CD8-positive, alpha-beta memory T cell (primary cell): ENCODE data around the gene PLEKHG1. TPM values are rescaled to one million over a fixed set of nuclear protein-coding genes. Genes with fewer than 3 reads are reported as not detected.
A peak's percentile ranks its signal among the peaks of the same experiment; 100 is the strongest.

Experiments used
- CTCF ChIA-PET: fragments of 350-600 bp; sonication (Branson Sonifier 250); formaldehyde crosslinking; loops from one replicate; lab custom pipeline; 2021; ENCODE audit warnings: antibody characterized with exemption; lab: Charles Lee
- POLR2A ChIA-PET: fragments of 350-600 bp; sonication (Branson Sonifier 250); formaldehyde crosslinking; loops from one replicate; lab custom pipeline; 2021; ENCODE audit warnings: antibody characterized with exemption; lab: Charles Lee
- DNase-seq, 5 donors: peaks; one replicate each; pipeline versions ENCODE4 v3.0.0 to v3.0.0-alpha.2; 2020 to 2022; ENCODE audit warnings: mixed read lengths in 1 of 5
- H3K27ac ChIP-seq: one replicate; pipeline ENCODE4 v1.7.0; 2013; ENCODE audit warnings: low read depth, mild to moderate bottlenecking, low read length, moderate library complexity
- H3K27me3 ChIP-seq: 2 replicates; pipeline ENCODE4 v1.7.0; 2013; ENCODE audit warnings: low read length, mild to moderate bottlenecking; ENCODE audit not compliant: insufficient read depth, poor library complexity, severe bottlenecking
- H3K36me3 ChIP-seq: 2 replicates; pipeline ENCODE4 v1.7.0; 2013; ENCODE audit warnings: mild to moderate bottlenecking, low read length, moderate library complexity; ENCODE audit not compliant: insufficient read depth
- H3K4me1 ChIP-seq: 2 replicates; pipeline ENCODE4 v1.7.0; 2013; ENCODE audit warnings: mild to moderate bottlenecking, low read length, moderate library complexity; ENCODE audit not compliant: insufficient read depth
- H3K4me3 ChIP-seq: 2 replicates; pipeline ENCODE4 v1.7.0; 2013; ENCODE audit warnings: mild to moderate bottlenecking, low read length
- H3K9me3 ChIP-seq: 2 replicates; pipeline ENCODE4 v1.7.0; 2013; ENCODE audit warnings: mild to moderate bottlenecking, low read length
- H3K27ac Mint-ChIP-seq, 8 donors: one replicate each; pipeline ENCODE4 v1.8.0; 2020 to 2021; ENCODE audit warnings: mixed read lengths in 8 of 8, mild to moderate bottlenecking in 6 of 8, inconsistent platforms in 3 of 8, moderate library complexity in 3 of 8
- H3K27me3 Mint-ChIP-seq, 2 donors: one replicate each; pipeline ENCODE4 v1.8.0; 2020 to 2021; ENCODE audit warnings: mixed read lengths in 2 of 2, mild to moderate bottlenecking in 1 of 2, moderate library complexity in 1 of 2
- H3K36me3 Mint-ChIP-seq, 3 donors: one replicate each; pipeline ENCODE4 v1.8.0; 2020 to 2021; ENCODE audit warnings: mixed read lengths in 3 of 3, inconsistent platforms in 1 of 3, mild to moderate bottlenecking in 1 of 3
- H3K4me1 Mint-ChIP-seq, 3 donors: one replicate each; pipeline ENCODE4 v1.8.0; 2020 to 2021; ENCODE audit warnings: mixed read lengths in 3 of 3, inconsistent platforms in 1 of 3, mild to moderate bottlenecking in 1 of 3
- H3K4me3 Mint-ChIP-seq, 7 donors: one replicate each; pipeline ENCODE4 v1.8.0; 2020 to 2021; ENCODE audit warnings: mixed read lengths in 7 of 7, mild to moderate bottlenecking in 6 of 7, moderate library complexity in 4 of 7, inconsistent platforms in 2 of 7
- H3K9me3 Mint-ChIP-seq, 5 donors: one replicate each; pipeline ENCODE4 v1.8.0; 2020 to 2022; ENCODE audit warnings: mixed read lengths in 5 of 5, mild to moderate bottlenecking in 3 of 5, moderate library complexity in 2 of 5, inconsistent platforms in 1 of 5
- polyA plus RNA-seq: library from polyadenylated mRNA; unstranded; fragments of 300-500 nt; fragmentation: Illumina TruSeq; gene quantifications from one replicate; pipeline ENCODE4 v1.2.3, GENCODE V29; 2021
- total RNA-seq, 2 experiments: library from RNA; stranded (reverse); gene quantifications; one replicate each; pipeline ENCODE4 v1.2.3, GENCODE V29; 2021

Gene PLEKHG1
- total RNA-seq (1 to 10 TPM; 8.8 to 9.4 TPM), polyA plus RNA-seq (1.9 TPM)

- DNase-seq, result peak; percentile 27 to 74 (median 46)
- POLR2A ChIA-PET, result interaction anchor here (0.6 to 1.5 kb wide), 6 partner anchors 19 to 303 kb away, joined by 3 to 13 read pairs (median 4); no protein-coding TSS in a partner anchor
- Mint-ChIP-seq H3K4me1 (peaks cover 17 to 24% (median 21%) of the 10 kb centered on the region in 3 donors), H3K36me3 (peaks cover 0 to 5% (median 0%) of the 10 kb centered on the region in 3 donors), H3K9me3 (no peaks in the 10 kb centered on the region), H3K27me3 (peaks cover 4 to 7% of the 10 kb centered on the region in 2 donors), H3K27ac (peak within 1 kb of the TSS; percentile 90 to 97 (median 94)), H3K4me3 (peak within 1 kb of the TSS; percentile 91 to 97 (median 94))
- H3K9me3 ChIP-seq, result no peaks in the 10 kb centered on the region
- no peaks in the 10 kb centered on the region for H3K4me1 ChIP-seq
- no peaks in the 10 kb centered on the region for H3K27me3 ChIP-seq
- H3K27ac ChIP-seq, result peak within 1 kb of the TSS; percentile 7
- CTCF ChIA-PET, result interaction anchor here (0.7 to 1.8 kb wide), 6 partner anchors 9 to 181 kb away, joined by 3 to 12 read pairs (median 4); no protein-coding TSS in a partner anchor
- no peaks in the 10 kb centered on the region for H3K36me3 ChIP-seq
- H3K4me3 ChIP-seq, result peak within 1 kb of the TSS; percentile 52
These were observed at the start of gene PLEKHG1 for GRCh38 chr6:150599199-150600009. Gene PLEKHG1, plus strand, starts transcription at chr6:150599885. Its CDS starts 133,797 bp downstream, at chr6:150733682.

DNA sequence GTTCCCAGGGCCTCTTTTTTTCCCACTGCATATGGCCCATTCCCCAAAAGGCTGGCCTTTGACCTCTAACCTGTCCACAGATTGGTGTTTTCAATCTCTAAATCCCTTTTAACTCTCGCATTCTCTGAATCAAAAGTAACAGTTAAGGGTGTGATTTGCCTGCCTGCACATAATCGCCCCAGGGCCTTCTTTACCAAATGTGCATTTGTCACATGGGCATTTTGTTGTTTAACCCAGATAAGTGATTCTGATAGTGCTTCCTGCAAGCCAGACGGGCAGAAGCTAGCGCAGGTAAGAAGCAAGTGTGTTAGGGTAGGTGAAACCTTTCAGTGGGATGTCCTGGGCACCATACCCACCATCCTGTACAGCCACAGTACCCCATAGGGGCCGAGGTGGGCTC, 49.4 kb upstream of the PLEKHG1 start:
- H3K9me3 ChIP-seq, result no peaks in the 10 kb centered on the region
- H3K27ac Mint-ChIP-seq, result peak overlapping the region in 1 of 8 donors; percentile 49
- ChIA-PET CTCF (no interaction called here), POLR2A (no interaction called here)
- no peaks in the 10 kb centered on the region for H3K4me1 Mint-ChIP-seq
- no peak overlapping the region for H3K4me3 ChIP-seq
- no peaks in the 10 kb centered on the region for H3K27me3 ChIP-seq
- no peaks in the 10 kb centered on the region for H3K36me3 ChIP-seq
- H3K27ac ChIP-seq, result no peak overlapping the region
- peaks cover 0 to 3% (median 0%) of the 10 kb centered on the region in 5 donors for H3K9me3 Mint-ChIP-seq
- no peak overlapping the region for H3K4me3 Mint-ChIP-seq
- H3K36me3 Mint-ChIP-seq, result no peaks in the 10 kb centered on the region
- no peaks in the 10 kb centered on the region for H3K4me1 ChIP-seq
- no peak for DNase-seq
- peaks cover 8 to 25% of the 10 kb centered on the region in 2 donors for H3K27me3 Mint-ChIP-seq

GRCh38 chr6:150557043-150557599, 42.6 kb upstream of the PLEKHG1 start:
- CTCF ChIA-PET, result no interaction called here
- no peaks in the 10 kb centered on the region for H3K36me3 Mint-ChIP-seq

GRCh38 chr6:150560004-150560883, 39.4 kb upstream of the PLEKHG1 start:
- peaks cover 9 to 41% of the 10 kb centered on the region in 2 donors for H3K27me3 Mint-ChIP-seq
- no peak overlapping the region for H3K27ac Mint-ChIP-seq
- no peaks in the 10 kb centered on the region for H3K9me3 ChIP-seq
- no peak overlapping the region for H3K27ac ChIP-seq
- CTCF ChIA-PET, result no interaction called here
- H3K36me3 ChIP-seq, result no peaks in the 10 kb centered on the region
- no peaks in the 10 kb centered on the region for H3K36me3 Mint-ChIP-seq
- DNase-seq, result no peak
- no peaks in the 10 kb centered on the region for H3K4me1 Mint-ChIP-seq
- H3K27me3 ChIP-seq, result no peaks in the 10 kb centered on the region
- no peak overlapping the region for H3K4me3 ChIP-seq
- no peak overlapping the region for H3K4me3 Mint-ChIP-seq
- peaks cover 0 to 14% (median 4%) of the 10 kb centered on the region in 5 donors for H3K9me3 Mint-ChIP-seq
- POLR2A ChIA-PET, result no interaction called here
- H3K4me1 ChIP-seq, result no peaks in the 10 kb centered on the region

More at GRCh38 chr6:150557043-150557599, 42.6 kb upstream of the PLEKHG1 start:
- no peaks in the 10 kb centered on the region for H3K9me3 ChIP-seq
- no peak overlapping the region for H3K4me3 ChIP-seq
- no peak for DNase-seq
- H3K27me3 ChIP-seq, result no peaks in the 10 kb centered on the region
- H3K27ac ChIP-seq, result no peak overlapping the region
- Mint-ChIP-seq H3K4me3 (no peak overlapping the region), H3K27ac (no peak overlapping the region), H3K9me3 (peaks cover 0 to 16% (median 4%) of the 10 kb centered on the region in 5 donors), H3K4me1 (no peaks in the 10 kb centered on the region), H3K27me3 (peaks cover 12 to 51% of the 10 kb centered on the region in 2 donors)
- POLR2A ChIA-PET, result no interaction called here
- H3K4me1 ChIP-seq, result no peaks in the 10 kb centered on the region
- no peaks in the 10 kb centered on the region for H3K36me3 ChIP-seq

DNA sequence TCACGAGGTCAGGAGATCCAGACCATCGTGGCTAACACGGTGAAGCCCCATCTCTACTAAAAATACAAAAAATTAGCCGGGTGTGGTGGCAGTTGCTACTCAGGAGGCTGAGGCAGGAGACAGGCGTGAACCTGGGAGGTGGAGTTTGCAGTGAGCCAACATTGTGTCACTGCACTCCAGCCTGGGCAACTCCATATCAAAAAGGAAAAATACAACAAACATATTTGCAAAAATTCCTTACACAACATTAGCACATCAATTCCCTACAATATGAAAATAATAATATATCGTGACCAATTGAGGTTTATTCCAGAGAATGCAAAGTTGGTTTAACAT, 38.8 kb upstream of the PLEKHG1 start:
- no peak for DNase-seq
- Histone ChIP-seq H3K4me1 (no peaks in the 10 kb centered on the region), H3K4me3 (no peak overlapping the region), H3K27ac (no peak overlapping the region), H3K27me3 (no peaks in the 10 kb centered on the region), H3K9me3 (no peaks in the 10 kb centered on the region), H3K36me3 (no peaks in the 10 kb centered on the region)
- no peak overlapping the region for H3K27ac Mint-ChIP-seq
- peaks cover 9 to 37% of the 10 kb centered on the region in 2 donors for H3K27me3 Mint-ChIP-seq
- H3K9me3 Mint-ChIP-seq, result peaks cover 0 to 14% (median 4%) of the 10 kb centered on the region in 5 donors
- no peaks in the 10 kb centered on the region for H3K4me1 Mint-ChIP-seq
- no peak overlapping the region for H3K4me3 Mint-ChIP-seq
- H3K36me3 Mint-ChIP-seq, result no peaks in the 10 kb centered on the region
- POLR2A ChIA-PET, result no interaction called here
- CTCF ChIA-PET, result interaction anchor here (1.3 kb wide), 1 partner anchor 24 kb away, joined by 3 read pairs; no protein-coding TSS in a partner anchor

DNA sequence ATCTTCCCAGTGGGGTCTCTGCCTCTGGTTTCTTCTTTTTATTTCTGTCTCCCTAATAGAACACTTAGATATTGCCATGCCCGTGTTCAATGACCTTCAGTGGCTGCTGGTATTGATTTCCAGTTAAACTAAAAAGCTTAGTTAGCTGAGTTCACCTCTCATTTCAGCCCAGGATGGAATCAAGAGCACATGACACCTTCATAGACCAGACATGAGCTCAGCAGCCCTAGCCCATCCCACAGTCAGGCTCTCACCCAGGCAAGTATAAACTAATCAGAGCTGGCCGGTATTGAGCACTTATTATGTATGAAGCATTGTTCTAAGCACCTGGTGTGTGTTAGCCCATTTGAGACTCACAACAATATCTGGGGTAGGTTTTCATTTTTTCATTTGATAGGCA, 33.7 kb upstream of the PLEKHG1 start:
- DNase-seq, result no peak
- CTCF ChIA-PET, result no interaction called here
- Histone ChIP-seq H3K4me1 (no peaks in the 10 kb centered on the region), H3K9me3 (no peaks in the 10 kb centered on the region), H3K27ac (no peak overlapping the region), H3K4me3 (no peak overlapping the region), H3K27me3 (no peaks in the 10 kb centered on the region), H3K36me3 (no peaks in the 10 kb centered on the region)
- POLR2A ChIA-PET, result no interaction called here
- Mint-ChIP-seq H3K4me1 (no peaks in the 10 kb centered on the region), H3K9me3 (peaks cover 0 to under 1% (median 0%) of the 10 kb centered on the region in 5 donors), H3K4me3 (no peak overlapping the region), H3K27ac (no peak overlapping the region), H3K36me3 (no peaks in the 10 kb centered on the region), H3K27me3 (peaks cover 0 to 10% of the 10 kb centered on the region in 2 donors)

- H3K27me3 ChIP-seq, result no peaks in the 10 kb centered on the region
- CTCF ChIA-PET, result no interaction called here
- no peak overlapping the region for H3K4me3 ChIP-seq
- no peaks in the 10 kb centered on the region for H3K4me1 ChIP-seq
- Mint-ChIP-seq H3K36me3 (no peaks in the 10 kb centered on the region), H3K9me3 (no peaks in the 10 kb centered on the region), H3K4me3 (no peak overlapping the region), H3K27ac (no peak overlapping the region), H3K27me3 (peaks cover 1 to 12% of the 10 kb centered on the region in 2 donors), H3K4me1 (no peaks in the 10 kb centered on the region)
- no peaks in the 10 kb centered on the region for H3K9me3 ChIP-seq
- H3K36me3 ChIP-seq, result no peaks in the 10 kb centered on the region
- POLR2A ChIA-PET, result no interaction called here
- H3K27ac ChIP-seq, result no peak overlapping the region
- DNase-seq, result no peak
These were observed 33.2 kb upstream of the PLEKHG1 start for GRCh38 chr6:150566486-150566885.
